ENCODE results near the gene PGAP6.
"Not testable (repeated sequence)": the region's sequence is repeated elsewhere in the genome, so short reads cannot be mapped to it uniquely, and the experiment has no call there.

Gene PGAP6

GRCh38 chr16:366476-366875 lies 15.3 kb downstream of the PGAP6 start:
- DNase-seq: no peak

GRCh38 chr16:364595-365491 lies 16.9 kb downstream of the PGAP6 start:
- DNase-seq: no peak

- DNase-seq: no peak
Observed at GRCh38 chr16:363766-364490, 17.9 kb downstream of the PGAP6 start.

- no peak for DNase-seq
Observed at GRCh38 chr16:363110-363765, 18.5 kb downstream of the PGAP6 start.

- DNase-seq: not testable (repeated sequence)
Observed at GRCh38 chr16:362702-362999, 19.1 kb downstream of the PGAP6 start.

- peak; percentile 58 for DNase-seq
Observed at GRCh38 chr16:361872-362701, 19.7 kb downstream of the PGAP6 start.

GRCh38 chr16:361341-361871 lies 20.4 kb downstream of the PGAP6 start:
- no peak for DNase-seq

GRCh38 chr16:360698-361336 lies 21.0 kb downstream of the PGAP6 start:
- no peak for DNase-seq

GRCh38 chr16:359871-360697 lies 21.7 kb downstream of the PGAP6 start:
- DNase-seq: no peak

GRCh38 chr16:359067-359763 lies 22.6 kb downstream of the PGAP6 start:
- DNase-seq: no peak

GRCh38 chr16:356741-357140 lies 25.0 kb downstream of the PGAP6 start:
- no peak for DNase-seq

- DNase-seq: no peak
Observed at GRCh38 chr16:354971-355461, 26.8 kb downstream of the PGAP6 start.

- no peak for DNase-seq
Observed at GRCh38 chr16:354291-354881, 27.4 kb downstream of the PGAP6 start.

- no peak for DNase-seq
Observed at GRCh38 chr16:353404-354290, 28.1 kb downstream of the PGAP6 start.

- peak; percentile 93 for DNase-seq
Observed at GRCh38 chr16:352547-353403, 29.0 kb downstream of the PGAP6 start, which contains the start of gene AXIN1. TSS of gene AXIN1 (minus strand) at chr16:352723. CDS start at chr16:347025, 5,698 bp downstream.

GRCh38 chr16:351804-352520 lies 29.8 kb downstream of the PGAP6 start:
- no peak for DNase-seq

- no peak for DNase-seq
Observed at GRCh38 chr16:350203-350602, 31.6 kb downstream of the PGAP6 start.
